ENCODE results near the gene CXCL9.

CXCL9 gene

GRCh38 chr4:75989846-75990528 is 17.3 kb downstream of the CXCL9 start:
- no peak for TF ChIP-seq CTCF (IDR thresholded peaks at IDR 0.05)

GRCh38 chr4:75985116-75985515 is 22.2 kb downstream of the CXCL9 start:
- no peak for TF ChIP-seq CTCF (IDR thresholded peaks at IDR 0.05)

- no peak for TF ChIP-seq CTCF (IDR thresholded peaks at IDR 0.05)
Observed at GRCh38 chr4:75980576-75980975, 26.7 kb downstream of the CXCL9 start.

- no peak for TF ChIP-seq CTCF (IDR thresholded peaks at IDR 0.05)
Observed at GRCh38 chr4:75976177-75976576, 31.1 kb downstream of the CXCL9 start.

GRCh38 chr4:75973766-75974165 is 33.5 kb downstream of the CXCL9 start:
- no peak for TF ChIP-seq CTCF (IDR thresholded peaks at IDR 0.05)

- no peak for TF ChIP-seq CTCF (IDR thresholded peaks at IDR 0.05)
Observed at GRCh38 chr4:75968084-75968483, 39.2 kb downstream of the CXCL9 start.

- TF ChIP-seq CTCF (IDR thresholded peaks at IDR 0.05): no peak
Observed at GRCh38 chr4:75963558-75963957, 43.8 kb downstream of the CXCL9 start.

GRCh38 chr4:75953509-75953908 is 53.8 kb downstream of the CXCL9 start:
- TF ChIP-seq CTCF (IDR thresholded peaks at IDR 0.05): no peak

All from LNCAP (cell line).